ENCODE measurements around the gene MYO1B. TPM values are rescaled to one million over a fixed set of nuclear protein-coding genes. Genes with fewer than 3 reads are reported as not detected.

MYO1B gene
- total RNA-seq, 1 donor from 2014 or later = 81.6 TPM

DNA sequence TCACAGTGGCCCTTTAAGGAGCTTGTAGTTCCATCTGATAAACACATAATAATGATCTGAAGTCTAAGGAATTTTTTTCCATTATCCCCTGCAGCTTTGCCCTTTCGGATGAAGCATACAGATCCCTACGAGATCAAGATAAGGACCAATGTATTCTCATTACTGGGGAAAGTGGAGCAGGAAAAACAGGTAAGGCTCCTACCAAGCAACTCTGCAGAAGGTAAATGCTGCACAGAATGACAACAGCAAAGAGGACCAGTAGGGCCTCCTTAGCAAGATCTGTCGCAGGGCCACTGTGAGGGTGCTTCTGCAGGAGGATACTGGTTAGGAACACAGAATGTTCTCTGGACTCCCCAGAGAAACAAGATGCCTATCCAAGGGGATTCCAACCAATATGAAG, 84.6 kb downstream of the MYO1B start:
- Mint-ChIP-seq H3K27ac (no peak overlapping the region), H3K9me3 (peaks cover 4% of the 10 kb centered on the region), H3K4me3 (no peak overlapping the region), H3K27me3 (ENCODE audit: low read depth) (no peaks in the 10 kb centered on the region), H3K36me3 (peaks cover 33% of the 10 kb centered on the region), H3K4me1 (peaks cover 19% of the 10 kb centered on the region)
- TF ChIP-seq, protein P1, sequence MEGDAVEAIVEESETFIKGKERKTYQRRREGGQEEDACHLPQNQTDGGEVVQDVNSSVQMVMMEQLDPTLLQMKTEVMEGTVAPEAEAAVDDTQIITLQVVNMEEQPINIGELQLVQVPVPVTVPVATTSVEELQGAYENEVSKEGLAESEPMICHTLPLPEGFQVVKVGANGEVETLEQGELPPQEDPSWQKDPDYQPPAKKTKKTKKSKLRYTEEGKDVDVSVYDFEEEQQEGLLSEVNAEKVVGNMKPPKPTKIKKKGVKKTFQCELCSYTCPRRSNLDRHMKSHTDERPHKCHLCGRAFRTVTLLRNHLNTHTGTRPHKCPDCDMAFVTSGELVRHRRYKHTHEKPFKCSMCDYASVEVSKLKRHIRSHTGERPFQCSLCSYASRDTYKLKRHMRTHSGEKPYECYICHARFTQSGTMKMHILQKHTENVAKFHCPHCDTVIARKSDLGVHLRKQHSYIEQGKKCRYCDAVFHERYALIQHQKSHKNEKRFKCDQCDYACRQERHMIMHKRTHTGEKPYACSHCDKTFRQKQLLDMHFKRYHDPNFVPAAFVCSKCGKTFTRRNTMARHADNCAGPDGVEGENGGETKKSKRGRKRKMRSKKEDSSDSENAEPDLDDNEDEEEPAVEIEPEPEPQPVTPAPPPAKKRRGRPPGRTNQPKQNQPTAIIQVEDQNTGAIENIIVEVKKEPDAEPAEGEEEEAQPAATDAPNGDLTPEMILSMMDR (IDR thresholded peaks at IDR 0.05; ENCODE audit: unreplicated experiment) = no peak
- no peak for DNase-seq (ENCODE audit: low spot score in 2 of 2, unreplicated experiment in 2 of 2)

GRCh38 chr2:191333911-191334357, 88.7 kb downstream of the MYO1B start:
- Mint-ChIP-seq H3K4me1 (peaks cover 16% of the 10 kb centered on the region), H3K9me3 (peaks cover 4% of the 10 kb centered on the region), H3K27me3 (ENCODE audit: low read depth) (no peaks in the 10 kb centered on the region), H3K36me3 (peaks cover 35% of the 10 kb centered on the region), H3K4me3 (no peak overlapping the region), H3K27ac (no peak overlapping the region)
- TF ChIP-seq, protein P1 (IDR thresholded peaks at IDR 0.05; ENCODE audit: unreplicated experiment) = no peak
- no peak for DNase-seq (ENCODE audit: low spot score in 2 of 2, unreplicated experiment in 2 of 2)

GRCh38 chr2:191335875-191336464, 90.8 kb downstream of the MYO1B start:
- Mint-ChIP-seq H3K27ac (no peak overlapping the region), H3K36me3 (peaks cover 26% of the 10 kb centered on the region), H3K4me3 (no peak overlapping the region), H3K4me1 (peaks cover 13% of the 10 kb centered on the region), H3K9me3 (peaks cover 4% of the 10 kb centered on the region), H3K27me3 (ENCODE audit: low read depth) (no peaks in the 10 kb centered on the region)
- TF ChIP-seq, protein P1 (IDR thresholded peaks at IDR 0.05; ENCODE audit: unreplicated experiment) = no peak
- no peak for DNase-seq (ENCODE audit: low spot score in 2 of 2, unreplicated experiment in 2 of 2)

GRCh38 chr2:191341436-191341835, 96.2 kb downstream of the MYO1B start:
- TF ChIP-seq, protein P1 (IDR thresholded peaks at IDR 0.05; ENCODE audit: unreplicated experiment) = no peak
- Mint-ChIP-seq H3K27ac (no peak overlapping the region), H3K4me1 (peaks cover 11% of the 10 kb centered on the region), H3K9me3 (no peaks in the 10 kb centered on the region), H3K4me3 (no peak overlapping the region), H3K36me3 (peaks cover 27% of the 10 kb centered on the region), H3K27me3 (ENCODE audit: low read depth) (no peaks in the 10 kb centered on the region)
- DNase-seq (ENCODE audit: low spot score in 2 of 2, unreplicated experiment in 2 of 2) = no peak

DNA sequence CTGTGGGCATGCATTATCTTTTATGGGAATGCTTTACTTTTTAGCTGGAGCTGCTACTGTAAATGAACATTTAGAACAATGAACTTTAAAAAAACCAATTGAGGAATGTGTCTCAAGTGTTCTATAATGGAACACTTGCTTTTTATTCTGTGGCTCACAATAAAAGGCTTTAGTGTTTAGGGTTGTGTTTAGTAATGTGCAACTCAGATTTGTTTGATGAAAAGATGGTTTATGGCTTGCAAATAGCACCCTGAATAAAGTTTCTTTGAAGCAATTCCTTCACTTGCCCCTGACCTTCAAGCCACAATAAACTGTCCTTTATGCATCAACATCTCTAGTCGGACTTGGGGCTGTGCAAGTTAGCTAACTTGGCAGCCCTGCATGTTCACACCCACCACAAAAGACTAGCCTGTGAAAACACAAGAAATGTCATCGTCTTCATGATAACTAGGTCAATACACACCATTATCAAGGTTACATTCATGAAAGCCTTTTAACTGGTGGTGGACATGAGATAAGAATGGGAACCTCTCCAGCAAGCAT, 98.7 kb downstream of the MYO1B start:
- no peak for DNase-seq (ENCODE audit: low spot score in 2 of 2, unreplicated experiment in 2 of 2)
- Mint-ChIP-seq H3K27ac (no peak overlapping the region), H3K4me3 (no peak overlapping the region), H3K4me1 (peaks cover 4% of the 10 kb centered on the region), H3K36me3 (peaks cover 41% of the 10 kb centered on the region), H3K27me3 (ENCODE audit: low read depth) (no peaks in the 10 kb centered on the region), H3K9me3 (no peaks in the 10 kb centered on the region)
- TF ChIP-seq, protein P1 (IDR thresholded peaks at IDR 0.05; ENCODE audit: unreplicated experiment) = no peak

All from mesothelial cell of epicardium (in vitro differentiated cells).